Right lobe of liver (tissue), 4 donors: ENCODE data around the gene HIRA.

ENCODE experiments used
- POLR2A ChIP-seq: fragments of 450-650 bp; IDR thresholded peaks from one replicate; pipeline ENCODE4 v1.6.1; 2017; ENCODE audit warnings: antibody characterized with exemption, mild to moderate bottlenecking
- TF ChIP-seq, protein P1 (sequence below), 4 donors: fragments of 200-600 bp in 3 of 4; fragments of 450-650 bp in 1 of 4; IDR thresholded peaks; one replicate each; pipeline versions ENCODE4 v1.5.1 to v1.8.0; 2016 to 2022; ENCODE audit warnings: antibody characterized with exemption in 4 of 4, mild to moderate bottlenecking in 2 of 4
- donor health status: DM: no; HTN: no; CAD: no.
- donor health status: DM: no; HTN: no; CAD: no.
- donor health status: DM: no; HTN: yes; CAD: no.

DNA sequence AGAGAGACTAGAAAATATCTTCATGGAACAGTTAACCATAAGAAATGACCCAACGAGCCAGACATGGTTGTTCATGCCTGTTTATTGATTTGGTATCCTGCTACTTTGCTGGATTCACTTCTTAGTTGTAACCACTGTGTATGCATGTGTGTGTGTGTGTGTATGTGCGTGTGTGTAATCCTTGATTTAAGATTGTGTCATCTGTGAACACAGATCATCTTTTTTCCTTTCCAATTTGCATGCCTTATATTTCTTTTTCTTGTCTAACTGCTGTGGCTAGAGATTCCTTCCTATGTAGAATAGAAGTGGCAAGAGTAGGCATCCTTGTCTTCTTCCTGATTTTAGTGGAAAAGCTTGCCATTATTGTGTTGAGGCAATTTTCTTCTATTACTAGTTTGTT is 123.7 kb downstream of the HIRA start:
- TF ChIP-seq, protein P1, sequence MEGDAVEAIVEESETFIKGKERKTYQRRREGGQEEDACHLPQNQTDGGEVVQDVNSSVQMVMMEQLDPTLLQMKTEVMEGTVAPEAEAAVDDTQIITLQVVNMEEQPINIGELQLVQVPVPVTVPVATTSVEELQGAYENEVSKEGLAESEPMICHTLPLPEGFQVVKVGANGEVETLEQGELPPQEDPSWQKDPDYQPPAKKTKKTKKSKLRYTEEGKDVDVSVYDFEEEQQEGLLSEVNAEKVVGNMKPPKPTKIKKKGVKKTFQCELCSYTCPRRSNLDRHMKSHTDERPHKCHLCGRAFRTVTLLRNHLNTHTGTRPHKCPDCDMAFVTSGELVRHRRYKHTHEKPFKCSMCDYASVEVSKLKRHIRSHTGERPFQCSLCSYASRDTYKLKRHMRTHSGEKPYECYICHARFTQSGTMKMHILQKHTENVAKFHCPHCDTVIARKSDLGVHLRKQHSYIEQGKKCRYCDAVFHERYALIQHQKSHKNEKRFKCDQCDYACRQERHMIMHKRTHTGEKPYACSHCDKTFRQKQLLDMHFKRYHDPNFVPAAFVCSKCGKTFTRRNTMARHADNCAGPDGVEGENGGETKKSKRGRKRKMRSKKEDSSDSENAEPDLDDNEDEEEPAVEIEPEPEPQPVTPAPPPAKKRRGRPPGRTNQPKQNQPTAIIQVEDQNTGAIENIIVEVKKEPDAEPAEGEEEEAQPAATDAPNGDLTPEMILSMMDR (IDR thresholded peaks at IDR 0.05) = no peak
- no peak for TF ChIP-seq POLR2A
